Suprapubic skin (tissue), 4 donors: ENCODE measurements around the gene CALR3. TPM values are rescaled to one million over a fixed set of nuclear protein-coding genes. Genes with fewer than 3 reads are reported as not detected.
"Not testable (repeated sequence)": the region's sequence is repeated elsewhere in the genome, so short reads cannot be mapped to it uniquely, and the experiment has no call there.

Source experiments
- DNase-seq, 2 donors: peaks; one replicate each; pipeline ENCODE4 v3.0.0-alpha.2; 2019; ENCODE audit warnings: low spot score in 2 of 2
- H3K27ac ChIP-seq: fragments of 200-600 bp; sonication (generic); one replicate; pipeline ENCODE4 v1.5.1; 2019
- H3K27me3 ChIP-seq: fragments of 200-600 bp; sonication (generic); one replicate; pipeline ENCODE4 v1.5.1; 2019
- H3K36me3 ChIP-seq: fragments of 200-600 bp; sonication (generic); one replicate; pipeline ENCODE4 v1.5.1; 2019
- H3K4me1 ChIP-seq: fragments of 200-600 bp; sonication (generic); one replicate; pipeline ENCODE4 v1.5.1; 2019
- H3K4me3 ChIP-seq: fragments of 200-600 bp; sonication (generic); one replicate; pipeline ENCODE4 v1.5.1; 2019; ENCODE audit warnings: mild to moderate bottlenecking
- H3K9me3 ChIP-seq: fragments of 200-600 bp; sonication (generic); one replicate; pipeline ENCODE4 v1.5.1; 2019
- EP300 ChIP-seq: sonication (generic); formaldehyde crosslinking; IDR thresholded peaks from one replicate; pipeline ENCODE4 v1.6.1; 2017; ENCODE audit warnings: antibody characterized with exemption
- POLR2A ChIP-seq, 2 donors: fragments of 450-650 bp; IDR thresholded peaks; one replicate each; pipeline ENCODE4 v1.6.1; 2017; ENCODE audit warnings: antibody characterized with exemption in 2 of 2, mild to moderate bottlenecking in 2 of 2, moderate library complexity in 2 of 2
- POLR2AphosphoS5 ChIP-seq, 3 donors: sonication (generic); formaldehyde crosslinking; IDR thresholded peaks; one replicate each; pipeline ENCODE4 v1.6.1; 2017; ENCODE audit warnings: antibody characterized with exemption in 3 of 3
- WGBS: methylation state at CpG from one replicate; pipeline ENCODE4 v1.1.5; 2018; 5-methylcytosine and 5-hydroxymethylcytosine counted together
- total RNA-seq, 4 donors: library from RNA; depleted of rRNA; stranded (reverse); fragments of >200 nt; gene quantifications; one replicate each; pipeline ENCODE4 v1.1.0, GENCODE V29; 2016
- TF ChIP-seq, protein P1 (sequence below), 2 donors: fragments of 200-600 bp in 1 of 2; fragments of 450-650 bp in 1 of 2; sonication (generic) in 1 of 2; IDR thresholded peaks; one replicate each; pipeline ENCODE4 v1.5.1; 2016 to 2019; ENCODE audit warnings: antibody characterized with exemption in 2 of 2, mild to moderate bottlenecking in 1 of 2, moderate library complexity in 1 of 2

CALR3 gene
- total RNA-seq, 4 donors from 2014 or later, result not detected

DNA sequence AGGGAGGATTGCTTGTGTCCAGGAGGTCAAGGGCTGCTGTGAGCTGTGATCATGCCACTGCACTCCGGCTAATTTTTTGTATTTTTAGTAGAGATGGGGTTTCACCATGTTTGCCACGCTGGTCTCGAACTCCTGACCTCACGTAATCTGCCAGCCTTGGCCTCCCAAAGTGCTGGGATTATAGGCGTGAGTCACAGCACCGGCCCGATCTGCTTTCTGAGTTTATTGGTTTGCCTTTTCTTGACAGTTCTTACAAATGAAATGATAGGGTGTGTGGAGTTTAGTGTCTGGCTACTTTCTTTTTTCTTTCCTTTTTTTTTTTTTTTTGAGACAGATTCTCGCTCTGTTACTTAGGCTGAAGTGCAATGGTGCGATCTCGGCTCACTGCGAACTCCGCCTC, 1.1 kb upstream of the CALR3 start:
- Histone ChIP-seq H3K36me3 (peaks cover 10% of the 10 kb centered on the region), H3K4me3 (peak overlapping the region; percentile 79), H3K9me3 (no peaks in the 10 kb centered on the region), H3K27me3 (no peaks in the 10 kb centered on the region), H3K4me1 (peaks cover 12% of the 10 kb centered on the region), H3K27ac (peak overlapping the region; percentile 64)
- DNase-seq, result no peak
- 81% methylated on average over 12 of the region's 12 CpGs for WGBS
- TF ChIP-seq EP300, result no peak
- TF ChIP-seq POLR2A (IDR thresholded peaks at IDR 0.05), result no peak
- TF ChIP-seq, protein P1, sequence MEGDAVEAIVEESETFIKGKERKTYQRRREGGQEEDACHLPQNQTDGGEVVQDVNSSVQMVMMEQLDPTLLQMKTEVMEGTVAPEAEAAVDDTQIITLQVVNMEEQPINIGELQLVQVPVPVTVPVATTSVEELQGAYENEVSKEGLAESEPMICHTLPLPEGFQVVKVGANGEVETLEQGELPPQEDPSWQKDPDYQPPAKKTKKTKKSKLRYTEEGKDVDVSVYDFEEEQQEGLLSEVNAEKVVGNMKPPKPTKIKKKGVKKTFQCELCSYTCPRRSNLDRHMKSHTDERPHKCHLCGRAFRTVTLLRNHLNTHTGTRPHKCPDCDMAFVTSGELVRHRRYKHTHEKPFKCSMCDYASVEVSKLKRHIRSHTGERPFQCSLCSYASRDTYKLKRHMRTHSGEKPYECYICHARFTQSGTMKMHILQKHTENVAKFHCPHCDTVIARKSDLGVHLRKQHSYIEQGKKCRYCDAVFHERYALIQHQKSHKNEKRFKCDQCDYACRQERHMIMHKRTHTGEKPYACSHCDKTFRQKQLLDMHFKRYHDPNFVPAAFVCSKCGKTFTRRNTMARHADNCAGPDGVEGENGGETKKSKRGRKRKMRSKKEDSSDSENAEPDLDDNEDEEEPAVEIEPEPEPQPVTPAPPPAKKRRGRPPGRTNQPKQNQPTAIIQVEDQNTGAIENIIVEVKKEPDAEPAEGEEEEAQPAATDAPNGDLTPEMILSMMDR (IDR thresholded peaks at IDR 0.05), result no peak
- no peak for TF ChIP-seq POLR2AphosphoS5 (IDR thresholded peaks at IDR 0.05)

GRCh38 chr19:16496613-16496983, 631 bp upstream of the CALR3 start:
- no peaks in the 10 kb centered on the region for H3K27me3 ChIP-seq
- DNase-seq, result no peak
- peaks cover 8% of the 10 kb centered on the region for H3K36me3 ChIP-seq
- no peaks in the 10 kb centered on the region for H3K9me3 ChIP-seq
- H3K4me3 ChIP-seq, result peak overlapping the region; percentile 79
- TF ChIP-seq POLR2AphosphoS5 (IDR thresholded peaks at IDR 0.05) (no peak), EP300 (no peak), POLR2A (IDR thresholded peaks at IDR 0.05) (no peak)
- TF ChIP-seq, protein P1 (IDR thresholded peaks at IDR 0.05), result no peak
- WGBS, result 22% methylated on average over 16 of the region's 16 CpGs
- H3K4me1 ChIP-seq, result peaks cover 12% of the 10 kb centered on the region
- peak overlapping the region; percentile 64 for H3K27ac ChIP-seq

GRCh38 chr19:16486476-16486875, 9.5 kb downstream of the CALR3 start:
- H3K27ac ChIP-seq, result not testable (repeated sequence)
- 95% methylated on average over 4 of the region's 4 CpGs for WGBS

GRCh38 chr19:16482745-16483144, 13.2 kb downstream of the CALR3 start:
- Histone ChIP-seq H3K27ac (no peak overlapping the region), H3K36me3 (no peaks in the 10 kb centered on the region), H3K27me3 (no peaks in the 10 kb centered on the region), H3K4me3 (no peak overlapping the region), H3K9me3 (no peaks in the 10 kb centered on the region), H3K4me1 (no peaks in the 10 kb centered on the region)
- 89% methylated on average over 7 of the region's 7 CpGs for WGBS
- no peak for DNase-seq
- no peak for TF ChIP-seq POLR2A (IDR thresholded peaks at IDR 0.05)
- TF ChIP-seq, protein P1 (IDR thresholded peaks at IDR 0.05), result no peak
- TF ChIP-seq EP300, result no peak
- no peak for TF ChIP-seq POLR2AphosphoS5 (IDR thresholded peaks at IDR 0.05)

More at GRCh38 chr19:16486476-16486875, 9.5 kb downstream of the CALR3 start:
- H3K36me3 ChIP-seq, H3K4me3 ChIP-seq, DNase-seq, H3K9me3 ChIP-seq, H3K27me3 ChIP-seq, H3K4me1 ChIP-seq: not testable (repeated sequence)

DNA sequence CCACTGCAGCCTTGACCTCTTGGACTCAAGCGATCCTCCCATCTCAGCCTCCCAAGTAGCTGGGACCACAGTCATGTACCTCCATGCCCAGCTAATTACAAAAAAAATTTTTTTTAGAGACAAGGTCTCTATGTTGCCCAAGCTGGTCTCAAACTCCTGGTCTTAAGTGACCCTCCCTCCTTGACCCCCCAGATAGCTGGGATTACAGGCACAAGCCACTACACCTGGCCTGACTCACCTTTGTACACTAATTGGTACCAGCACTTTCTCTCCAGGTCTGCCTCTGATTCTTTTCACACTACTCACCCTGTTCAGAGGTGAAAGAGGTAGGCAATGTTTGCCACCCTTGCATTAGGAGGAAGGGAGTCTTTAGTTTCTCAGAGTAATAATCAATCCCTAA, 18.7 kb downstream of the CALR3 start:
- TF ChIP-seq POLR2AphosphoS5 (IDR thresholded peaks at IDR 0.05), result no peak
- TF ChIP-seq EP300, result no peak
- WGBS, result 94% methylated on average over 1 of the region's 1 CpG
- Histone ChIP-seq H3K27me3 (no peaks in the 10 kb centered on the region), H3K9me3 (no peaks in the 10 kb centered on the region), H3K4me3 (no peak overlapping the region), H3K36me3 (no peaks in the 10 kb centered on the region), H3K4me1 (peaks cover 3% of the 10 kb centered on the region), H3K27ac (no peak overlapping the region)
- no peak for DNase-seq

DNA sequence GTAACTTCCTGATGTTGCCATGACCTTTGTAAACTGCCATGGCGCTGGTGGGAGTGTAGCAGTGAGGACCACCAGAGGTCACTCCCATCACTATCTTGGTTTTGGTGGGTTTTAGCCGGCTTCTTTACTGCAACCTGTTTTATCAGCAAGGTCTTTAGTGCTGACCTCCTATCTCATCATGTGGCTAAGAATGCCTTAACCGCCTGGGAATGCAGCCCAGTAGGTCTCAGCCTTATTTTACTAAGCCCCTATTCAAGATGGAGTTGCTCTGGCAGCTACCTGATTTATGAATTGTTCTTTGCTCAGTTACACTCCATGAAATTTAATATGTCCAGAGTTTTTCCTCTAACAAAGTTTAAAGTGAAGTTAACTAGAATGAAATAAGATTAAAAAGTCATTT, 19.6 kb downstream of the CALR3 start:
- Histone ChIP-seq H3K4me1 (peaks cover 6% of the 10 kb centered on the region), H3K36me3 (no peaks in the 10 kb centered on the region), H3K9me3 (no peaks in the 10 kb centered on the region), H3K27me3 (no peaks in the 10 kb centered on the region), H3K27ac (no peak overlapping the region), H3K4me3 (no peak overlapping the region)
- TF ChIP-seq EP300, result no peak
- TF ChIP-seq, protein P1 (IDR thresholded peaks at IDR 0.05), result no peak
- TF ChIP-seq POLR2AphosphoS5 (IDR thresholded peaks at IDR 0.05), result no peak
- no peak for TF ChIP-seq POLR2A (IDR thresholded peaks at IDR 0.05)
- 76% methylated on average over 3 of the region's 3 CpGs for WGBS
- no peak for DNase-seq
